HepG2 (cell line): ENCODE data around the gene ANP32B. TPM values are rescaled to one million over a fixed set of nuclear protein-coding genes. Genes with fewer than 3 reads are reported as not detected.

Experiments used
- ATAC-seq: fragments of 200-7000 bp; cut with Tn5 transposase; 3 replicates; pipeline ENCODE4 v1.9.1; 2020; ENCODE audit warnings: mild to moderate bottlenecking, moderate library complexity
- BruUV-seq: library from RNA; stranded (reverse); fragments of 400-500 nt; replicated peaks from 2 replicates; lab custom pipeline; 2021; lab: Mats Ljungman, UMichigan
- CTCF ChIA-PET: fragments of 300-600 bp; formaldehyde crosslinking; extraction: SDS; loops from one replicate; lab custom pipeline; 2021; ENCODE audit warnings: low total read pairs, inconsistent platforms, low intra/inter-chr PET ratio; lab: Yijun Ruan, JAX
- POLR2A ChIA-PET: fragments of 350-600 bp; sonication (Branson Sonifier 250); formaldehyde crosslinking; loops from one replicate; lab custom pipeline; 2020; ENCODE audit warnings: antibody characterized with exemption, inconsistent platforms; lab: Yijun Ruan, JAX
- DNase-seq: peaks from one replicate; pipeline ENCODE4 v3.0.0-alpha.2; 2015; ENCODE audit warnings: low spot score
- FAIRE-seq: peaks from 3 replicates; lab custom pipeline; 2011; peaks lifted over from hg19 to GRCh38; lab: Jason Lieb, UNC
- H2AFZ ChIP-seq: one replicate; pipeline ENCODE4 v1.6.1; 2011; ENCODE audit warnings: low read length, inconsistent platforms
- H3K27ac ChIP-seq: fragments of 300-600 bp; 3 replicates; pipeline ENCODE4 v1.8.0; 2011; ENCODE audit warnings: mixed run types, mild to moderate bottlenecking, mixed read lengths, low read length, inconsistent platforms; ENCODE audit not compliant: insufficient read depth; ENCODE audit errors: extremely low read length
- H3K27me3 ChIP-seq, 2 experiments: fragments of 200-600 bp in 1 of 2; 2 replicates in 1 of 2; 3 replicates in 1 of 2; pipeline versions ENCODE4 v1.6.0 to v1.8.0; 2011; ENCODE audit warnings: low read length in 2 of 2, mild to moderate bottlenecking in 2 of 2, moderate library complexity in 2 of 2, inconsistent platforms in 1 of 2; ENCODE audit not compliant: insufficient read depth in 2 of 2, control insufficient read depth in 1 of 2
- H3K36me3 ChIP-seq, 2 experiments: fragments of 200-600 bp in 1 of 2; replicated peaks in 1 of 2; 2 replicates in 1 of 2; 3 replicates in 1 of 2; pipeline versions ENCODE4 v1.5.1 to v1.8.0; 2011; ENCODE audit warnings: low read length in 2 of 2, inconsistent platforms in 1 of 2; ENCODE audit not compliant: insufficient read depth in 2 of 2, control insufficient read depth in 1 of 2
- H3K4me1 ChIP-seq: 2 replicates; pipeline ENCODE4 v1.5.1; 2012; ENCODE audit warnings: low read length, inconsistent platforms; ENCODE audit not compliant: insufficient read depth
- H3K4me2 ChIP-seq: 2 replicates; pipeline ENCODE4 v1.6.0; 2011; ENCODE audit warnings: low read depth, low read length, inconsistent platforms
- H3K4me3 ChIP-seq, 3 experiments: fragments of 200-600 bp in 1 of 3; sonication (generic), shearing (Covaris generic) in 1 of 3; replicated peaks in 1 of 3; 2 replicates each; pipeline ENCODE4 v1.5.1; 2011 to 2016; ENCODE audit warnings: low read length in 3 of 3, inconsistent platforms in 2 of 3, low read depth in 2 of 3, mild to moderate bottlenecking in 2 of 3, control low read depth in 1 of 3, mixed read lengths in 1 of 3; ENCODE audit not compliant: insufficient read depth in 1 of 3
- H3K79me2 ChIP-seq: one replicate; pipeline ENCODE4 v1.6.1; 2011; ENCODE audit warnings: low read length, inconsistent platforms; ENCODE audit not compliant: insufficient read depth
- H3K9ac ChIP-seq: 2 replicates; pipeline ENCODE4 v1.6.0; 2011; ENCODE audit warnings: mild to moderate bottlenecking, low read depth, low read length, inconsistent platforms; ENCODE audit not compliant: insufficient read depth
- H3K9me3 ChIP-seq: 2 replicates; pipeline ENCODE4 v1.5.1; 2012; ENCODE audit warnings: mild to moderate bottlenecking, low read length
- H4K20me1 ChIP-seq: 2 replicates; pipeline ENCODE4 v1.6.0; 2011; ENCODE audit warnings: inconsistent platforms, mild to moderate bottlenecking, low read length, moderate library complexity; ENCODE audit not compliant: insufficient read depth
- CENPT ChIP-seq: sonication (generic); formaldehyde crosslinking; IDR thresholded peaks from 2 replicates; pipeline ENCODE4 v1.8.0; 2022; ENCODE audit warnings: low read depth, mild to moderate bottlenecking, moderate library complexity, missing genetic modification reagents
- CREM ChIP-seq, 2 experiments: sonication (generic) in 1 of 2; formaldehyde crosslinking in 1 of 2; IDR thresholded peaks; 2 replicates each; pipeline versions ENCODE4 v1.4.0 to v1.6.1; 2016 to 2020; ENCODE audit warnings: antibody characterized with exemption in 1 of 2, mild to moderate bottlenecking in 1 of 2, missing genetic modification reagents in 1 of 2
- DBP ChIP-seq: sonication (generic); formaldehyde crosslinking; IDR thresholded peaks from 2 replicates; pipeline ENCODE4 v1.4.0; 2020; ENCODE audit warnings: missing genetic modification reagents; ENCODE audit errors: not compliant biosample characterization
- GLMP ChIP-seq: sonication (generic); formaldehyde crosslinking; IDR thresholded peaks from 2 replicates; pipeline ENCODE4 v1.9.0; 2021; ENCODE audit warnings: missing genetic modification reagents, mild to moderate bottlenecking, borderline replicate concordance
- HNRNPLL ChIP-seq: fragments of 200-400 bp; formaldehyde crosslinking; IDR thresholded peaks from 2 replicates; pipeline ENCODE4 v1.6.1; 2017; ENCODE audit warnings: mild to moderate bottlenecking, low read depth, low read length; ENCODE audit not compliant: poor library complexity, severe bottlenecking
- KLF13 ChIP-seq: sonication (generic); formaldehyde crosslinking; IDR thresholded peaks from 2 replicates; pipeline ENCODE4 v1.4.0; 2020; ENCODE audit warnings: mild to moderate bottlenecking, missing genetic modification reagents
- MAFG ChIP-seq: sonication (generic); formaldehyde crosslinking; IDR thresholded peaks from 2 replicates; pipeline ENCODE4 v1.5.1; 2020; ENCODE audit warnings: mild to moderate bottlenecking, missing genetic modification reagents
- MEIS1 ChIP-seq: sonication (generic); formaldehyde crosslinking; IDR thresholded peaks from 2 replicates; pipeline ENCODE4 v1.9.0; 2021; ENCODE audit warnings: mild to moderate bottlenecking, missing genetic modification reagents, moderate library complexity, borderline replicate concordance
- SRSF1 ChIP-seq: fragments of 200-400 bp; formaldehyde crosslinking; optimal IDR thresholded peaks from 2 replicates; pipeline ENCODE3; 2017; ENCODE audit warnings: mild to moderate bottlenecking, low read depth, low read length, moderate library complexity
- TARDBP ChIP-seq: sonication (generic); formaldehyde crosslinking; IDR thresholded peaks from 2 replicates; pipeline ENCODE4 v1.8.0; 2022; ENCODE audit warnings: mild to moderate bottlenecking, missing genetic modification reagents
- ZNF317 ChIP-seq: sonication (generic); formaldehyde crosslinking; IDR thresholded peaks from 2 replicates; pipeline ENCODE4 v1.5.0; 2020; ENCODE audit warnings: mild to moderate bottlenecking, missing genetic modification reagents
- ZNF746 ChIP-seq: sonication (generic); formaldehyde crosslinking; IDR thresholded peaks from 2 replicates; pipeline ENCODE4 v1.8.0; 2022; ENCODE audit warnings: mild to moderate bottlenecking, missing genetic modification reagents
- ZNF83 ChIP-seq: sonication (generic); formaldehyde crosslinking; IDR thresholded peaks from 2 replicates; pipeline ENCODE4 v1.4.0; 2020; ENCODE audit warnings: missing genetic modification reagents, mild to moderate bottlenecking, borderline replicate concordance
- ZSCAN30 ChIP-seq: sonication (generic); formaldehyde crosslinking; IDR thresholded peaks from 2 replicates; pipeline ENCODE4 v1.5.0; 2020; ENCODE audit warnings: mild to moderate bottlenecking, missing genetic modification reagents
- WGBS: methylation state at CpG from one replicate; pipeline ENCODE4 v1.1.6; 2017; ENCODE audit warnings: low lambda C conversion rate; 5-methylcytosine and 5-hydroxymethylcytosine counted together
- in situ Hi-C: cut with HindIII; loops from 2 replicates; pipeline ENCODE4 v1.10.0; 2017; ENCODE audit warnings: low pct_unique_long_range_greater_than_20kb; ENCODE audit not compliant: extremely low pct_ligation_motif_present
- intact Hi-C: fragments of 100-400 bp; cut with micrococcal nuclease; formaldehyde crosslinking; loops from one replicate; pipeline ENCODE4 v1.10.0; 2022; ENCODE audit not compliant: unreplicated experiment
- polyA plus RNA-seq, 8 experiments: library from polyadenylated mRNA; depleted of rRNA in 3 of 8; stranded (reverse) in 7 of 8; unstranded in 1 of 8; fragments of >200 nt; fragmentation: Illumina TruSeq in 4 of 8; extraction: Trizol in 4 of 8; gene quantifications; 2 replicates each; pipeline versions ENCODE4 v1.2.1 to v1.2.3, GENCODE V29; 2011 to 2016; ENCODE audit warnings: low read depth in 4 of 8, missing spikeins in 1 of 8, mixed read lengths in 1 of 8; ENCODE audit not compliant: insufficient read depth in 1 of 8
- total RNA-seq, 5 experiments: library from RNA; depleted of rRNA; stranded (reverse); fragments of >200 nt; fragmentation: Illumina TruSeq; extraction: Trizol; gene quantifications; 2 replicates each; pipeline ENCODE4 v1.2.3, GENCODE V29; 2016; ENCODE audit warnings: low read depth in 1 of 5

ANP32B gene
- total and polyA plus RNA-seq, 2 of the 13 experiments (the other 11 are each of a cell fraction or from before 2014, with no cell fraction given), result 22.1 to 37.5 TPM

- H3K27me3 ChIP-seq, result peaks cover 0 to 26% of the 10 kb centered on the region in 2 experiments; a peak in 2 of 5 replicates
- H3K9ac ChIP-seq, result no peak overlapping the region
- no peak for DNase-seq
- no peaks in the 10 kb centered on the region for H3K4me1 ChIP-seq
- no peak overlapping the region for H3K4me2 ChIP-seq
- H3K36me3 ChIP-seq, result no peaks in the 10 kb centered on the region
- no TSS peak for BruUV-seq
- no peak for ATAC-seq
- no peak overlapping the region for H3K4me3 ChIP-seq
- no peak overlapping the region for H3K27ac ChIP-seq
- intact Hi-C loops (no loop called here), in situ Hi-C loops (no loop called here)
- FAIRE-seq, result no peak
- no peaks in the 10 kb centered on the region for H3K79me2 ChIP-seq
- H2AFZ ChIP-seq, result no peak overlapping the region
- TF ChIP-seq MEIS1 (no peak), CENPT (CRISPR knock-in tag) (no peak), DBP (CRISPR knock-in tag) (no peak), ZSCAN30 (no peak), HNRNPLL (no peak), GLMP (CRISPR knock-in tag) (no peak), MAFG (no peak), SRSF1 (no peak), KLF13 (no peak), ZNF317 (CRISPR knock-in tag) (no peak), CREM (IDR thresholded peaks at IDR 0.05) (no peak), CREM (CRISPR knock-in tag; IDR thresholded peaks at IDR 0.05) (no peak), ZNF83 (CRISPR knock-in tag) (no peak), ZNF746 (CRISPR knock-in tag) (no peak), TARDBP (CRISPR knock-in tag) (no peak)
- CTCF ChIA-PET, result no interaction called here
- POLR2A ChIA-PET, result no interaction called here
- no peaks in the 10 kb centered on the region for H3K9me3 ChIP-seq
- no peaks in the 10 kb centered on the region for H4K20me1 ChIP-seq
- WGBS, result 50% methylated on average over 2 of the region's 2 CpGs
Measured at GRCh38 chr9:97961361-97961760, 21.8 kb upstream of the ANP32B start.
